ENCODE results near the gene TMEM106C.

The TMEM106C gene

DNA sequence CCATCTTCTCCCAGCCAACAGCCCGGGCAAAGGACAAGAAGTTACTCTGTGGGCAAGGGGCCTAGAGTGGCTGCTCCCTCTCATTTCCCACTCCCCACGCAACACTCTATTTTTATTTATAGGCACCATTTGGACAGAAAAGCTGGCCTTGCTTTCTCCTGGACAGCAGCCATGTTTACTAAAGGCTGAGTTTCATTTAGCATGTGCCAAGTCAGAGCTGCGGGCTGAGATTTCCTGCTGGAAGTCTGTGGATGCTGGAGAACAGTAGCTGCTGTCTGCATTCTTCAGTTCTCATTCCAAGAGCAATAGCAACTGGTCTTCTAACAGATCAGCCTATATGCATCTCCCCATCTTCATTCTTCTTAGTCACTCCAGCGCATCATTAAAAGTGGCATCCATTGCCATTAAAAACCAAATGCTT, 32.6 kb downstream of the TMEM106C start:
- no peak for DNase-seq
- no peak for ATAC-seq

DNA sequence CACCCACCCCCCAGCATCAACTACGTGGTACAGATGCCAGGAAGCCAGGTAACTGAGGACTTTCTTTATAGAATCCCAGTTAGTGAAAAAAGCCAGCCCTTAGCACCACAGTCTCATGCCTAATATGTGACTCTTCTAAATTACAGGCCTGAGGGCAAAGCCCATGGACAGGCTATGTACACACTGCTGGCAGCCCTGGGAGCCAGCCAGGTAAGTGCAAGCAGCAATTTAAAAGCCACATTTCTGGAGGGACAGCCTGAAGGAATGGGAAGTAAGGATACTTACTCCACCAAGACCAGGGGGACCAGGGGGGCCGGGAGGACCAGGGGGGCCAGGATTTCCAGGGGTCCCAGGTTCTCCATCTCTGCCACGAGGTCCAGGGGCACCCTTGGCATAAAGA, 33.9 kb downstream of the TMEM106C start:
- ATAC-seq (no peak), DNase-seq (no peak)

DNA sequence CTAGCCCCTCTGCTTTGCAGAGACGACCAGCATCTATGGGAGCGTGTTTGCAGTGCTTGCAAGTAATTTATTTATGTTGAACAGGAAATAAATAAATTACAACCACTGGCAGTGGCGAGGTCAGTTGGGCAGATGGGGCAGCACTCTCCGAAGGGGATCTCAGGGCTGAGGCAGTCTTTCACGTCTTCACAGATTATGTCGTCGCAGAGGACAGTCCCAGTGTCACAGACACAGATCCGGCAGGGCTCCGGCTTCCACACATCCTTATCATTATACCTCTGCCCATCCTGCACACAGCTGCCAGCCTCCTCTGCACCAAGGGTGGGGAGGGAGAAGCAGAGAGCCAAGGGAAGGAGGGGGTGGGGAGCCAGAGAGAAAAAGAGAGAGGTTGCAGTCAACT, 36.4 kb downstream of the TMEM106C start:
- ATAC-seq (no peak), DNase-seq (no peak)

DNA sequence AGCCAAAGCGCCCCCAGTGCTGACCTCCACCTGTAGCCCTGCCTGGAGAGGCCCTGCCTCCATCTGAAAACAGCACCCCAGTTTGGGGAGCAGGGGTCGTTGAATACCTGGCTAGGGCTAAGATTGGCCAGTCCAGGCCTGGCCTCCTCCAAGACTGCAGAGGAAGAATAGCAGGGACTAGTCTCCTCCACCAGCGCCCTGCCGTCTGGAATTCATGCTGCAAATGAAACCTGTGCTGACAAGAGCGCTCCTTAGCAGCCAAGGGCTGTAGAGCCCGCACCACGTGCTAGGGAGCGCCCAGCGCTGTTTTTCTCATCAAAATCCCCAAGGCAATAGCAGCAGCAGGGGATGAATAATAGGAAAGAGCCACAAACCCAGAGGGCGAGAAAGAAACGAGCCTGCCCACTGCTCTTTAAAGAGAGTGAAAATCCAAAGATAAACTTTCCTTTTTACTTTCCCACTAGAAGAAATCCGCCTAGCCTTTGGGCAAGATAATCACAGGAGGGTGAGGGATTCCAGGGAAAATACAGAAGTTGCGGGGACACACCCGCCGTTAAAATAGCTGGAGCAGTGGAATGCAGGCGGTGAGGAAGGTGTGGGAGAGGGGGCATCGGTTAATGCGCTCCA, 37.6 kb downstream of the TMEM106C start:
- DNase-seq (no peak), ATAC-seq (peak; percentile 26)

DNA sequence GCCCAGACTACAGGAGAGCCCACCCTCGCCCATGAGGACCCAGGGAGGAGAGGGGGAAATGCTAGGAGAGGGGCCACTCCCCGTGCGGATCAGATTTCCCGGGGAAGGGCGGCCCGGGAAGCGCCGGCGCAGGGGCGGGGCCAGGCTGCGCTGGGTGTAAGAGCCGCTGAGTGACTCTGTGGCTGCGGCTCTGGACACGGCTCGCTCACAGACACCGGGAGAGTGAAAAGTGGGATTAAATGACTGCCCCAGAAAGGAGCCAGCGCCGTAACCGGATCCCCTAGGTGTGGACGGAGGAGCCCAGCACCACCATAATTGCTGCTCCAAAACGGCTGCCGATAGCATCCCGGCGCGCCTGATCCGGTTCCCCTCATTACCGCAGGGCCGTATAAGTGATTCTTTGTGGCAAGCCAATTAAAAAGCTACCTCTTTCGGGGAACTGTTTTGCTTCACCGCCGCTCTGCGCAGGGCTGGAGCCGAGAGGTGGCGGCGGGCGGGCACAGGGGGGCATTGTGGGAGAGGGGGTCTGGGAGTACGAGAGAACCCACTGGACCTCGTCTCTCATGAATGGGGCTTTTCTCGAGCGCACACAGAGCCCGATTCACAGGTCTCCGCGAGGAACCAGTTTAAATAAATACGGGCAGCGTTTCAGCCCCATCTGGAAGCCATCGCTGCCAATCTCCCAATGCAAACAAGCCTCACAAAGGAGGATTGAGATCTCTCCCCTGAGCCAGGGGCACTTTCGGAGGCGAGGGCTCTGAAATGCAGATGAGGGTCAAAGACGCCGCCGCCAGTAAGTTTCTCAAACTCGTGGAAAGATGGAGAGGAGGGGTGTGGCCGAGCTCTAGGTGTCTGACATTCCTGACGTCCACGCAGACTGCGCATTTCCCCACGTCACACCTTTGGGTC, 38.4 kb downstream of the TMEM106C start:
- ATAC-seq, result no peak
- no peak for DNase-seq

DNA sequence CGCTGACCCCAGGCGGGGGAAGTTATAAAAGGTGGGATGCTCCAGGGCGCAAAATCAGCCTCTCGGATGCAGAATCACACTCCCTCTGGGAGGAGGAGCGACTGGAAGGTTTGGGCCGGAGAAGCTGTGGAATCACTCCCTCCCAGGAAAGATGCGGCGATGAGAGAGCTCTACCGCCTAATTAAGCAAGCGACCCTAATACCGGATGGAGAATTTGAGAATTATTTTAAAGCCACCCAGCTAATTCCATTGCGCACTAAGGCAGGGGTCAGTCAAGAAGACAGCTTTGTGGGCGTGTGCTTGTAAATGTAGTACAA, 39.0 kb downstream of the TMEM106C start:
- DNase-seq (no peak), ATAC-seq (no peak)

DNA sequence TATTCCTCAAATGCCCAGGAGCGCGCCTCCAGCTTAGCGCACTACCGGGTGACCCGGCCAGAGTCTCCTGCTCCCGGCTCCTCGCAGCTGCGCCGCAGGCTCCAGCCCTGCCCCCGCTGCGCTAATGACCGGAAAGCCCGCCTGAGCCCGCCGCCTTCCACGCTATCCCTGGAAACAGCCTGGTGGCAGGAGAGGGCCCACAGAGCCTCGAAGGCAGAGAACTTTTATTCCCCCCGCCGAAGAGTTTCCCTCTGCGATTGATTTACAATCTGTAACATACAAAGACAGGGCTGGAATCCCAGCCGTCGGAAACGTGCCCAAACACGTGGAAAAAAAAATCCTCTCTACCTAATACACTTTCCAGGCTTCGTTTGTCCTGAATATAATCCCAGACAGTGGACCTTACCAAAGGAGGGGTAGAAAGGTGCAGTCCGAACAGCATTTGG, 39.4 kb downstream of the TMEM106C start:
- no peak for DNase-seq
- no peak for ATAC-seq

DNA sequence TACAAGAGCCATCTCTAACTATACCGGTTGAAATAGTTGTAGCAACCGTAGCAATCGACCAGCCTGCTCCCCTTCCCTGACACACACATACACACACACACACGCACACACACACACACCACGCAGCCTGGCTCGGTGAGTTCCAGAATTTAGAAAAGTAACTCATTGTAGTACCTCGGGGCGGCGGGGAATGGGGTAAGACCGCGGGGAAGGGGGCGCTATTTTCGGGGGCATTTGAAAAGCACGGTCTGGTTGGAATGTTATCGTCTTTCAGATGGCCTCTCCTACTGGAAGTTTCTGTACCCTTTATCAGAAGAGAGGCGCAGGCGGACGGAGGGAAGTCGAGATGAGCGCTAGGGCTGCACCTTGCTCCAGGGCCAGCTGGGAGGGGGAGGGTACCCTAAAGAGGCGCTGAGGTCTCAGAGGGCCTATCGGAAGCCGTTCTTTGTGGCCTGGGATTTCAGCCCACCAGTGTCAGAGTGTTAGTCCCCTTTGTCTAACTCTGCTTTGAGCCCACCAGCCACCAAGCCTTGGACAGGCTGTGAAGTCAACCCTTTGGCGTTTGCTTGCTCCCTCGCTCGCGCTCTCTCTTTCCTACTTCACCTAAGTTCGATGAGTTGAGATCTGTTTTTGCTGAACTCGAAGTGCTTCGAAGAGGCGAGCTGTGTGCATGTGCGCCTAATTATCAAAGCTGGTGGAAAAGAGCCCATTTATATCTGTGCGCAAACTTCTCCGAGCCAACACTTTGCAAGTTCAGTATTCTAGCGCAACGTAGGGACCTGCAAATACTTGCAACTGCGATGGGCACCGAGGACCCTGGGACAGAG, 40.0 kb downstream of the TMEM106C start:
- DNase-seq (no peak), ATAC-seq (no peak)

DNA sequence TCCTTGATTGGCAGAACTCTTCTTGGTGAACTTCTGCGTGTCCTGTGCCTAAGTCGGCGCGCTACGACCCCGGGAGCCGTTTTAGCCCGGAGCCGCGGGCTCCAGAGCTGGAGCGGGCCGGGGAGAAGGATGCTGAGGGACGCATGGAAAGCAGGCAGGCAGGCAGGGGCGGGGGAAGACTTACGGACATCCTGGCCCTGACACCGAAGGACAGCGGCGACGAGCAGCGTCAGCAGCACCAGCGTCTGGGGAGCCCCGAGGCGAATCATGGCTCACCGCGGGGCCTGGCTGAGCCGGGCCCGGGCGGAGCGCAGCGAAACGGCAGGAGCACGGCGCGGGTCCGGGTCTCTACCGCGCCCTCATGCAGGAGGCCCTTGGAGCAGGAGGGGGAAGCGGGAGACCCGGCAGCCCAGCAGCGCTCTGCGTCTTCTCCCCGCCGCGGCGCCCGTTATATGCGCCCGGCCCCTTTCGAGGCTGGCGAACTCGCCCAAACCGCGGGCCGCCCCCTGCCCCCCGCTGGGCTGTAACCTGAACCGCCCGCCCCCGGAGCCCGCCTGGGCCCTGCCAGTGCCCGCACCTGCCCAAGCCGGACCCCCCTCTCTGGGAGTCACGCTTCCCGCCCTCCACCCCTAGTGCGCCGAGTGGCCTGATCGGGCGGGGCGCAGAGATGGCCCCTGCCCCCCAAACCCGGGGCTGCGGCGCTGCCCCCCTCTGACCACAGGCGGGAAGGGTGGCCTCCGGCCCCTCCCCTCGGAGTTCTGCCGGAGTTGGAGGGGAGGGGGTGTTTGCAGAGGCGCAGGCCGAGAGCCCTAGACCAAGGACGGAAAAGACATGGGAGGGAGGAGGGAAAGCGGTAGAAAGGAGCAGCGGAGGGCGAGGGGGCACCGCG, 40.9 kb downstream of the TMEM106C start, which contains the start of gene COL2A1:
COL2A1 (minus strand) TSS at position 424 of the 889 bp plus-strand sequence; CDS start at position 269, 155 bp downstream.
- ATAC-seq, result peak; percentile 45
- peak; percentile 39 for DNase-seq

DNA sequence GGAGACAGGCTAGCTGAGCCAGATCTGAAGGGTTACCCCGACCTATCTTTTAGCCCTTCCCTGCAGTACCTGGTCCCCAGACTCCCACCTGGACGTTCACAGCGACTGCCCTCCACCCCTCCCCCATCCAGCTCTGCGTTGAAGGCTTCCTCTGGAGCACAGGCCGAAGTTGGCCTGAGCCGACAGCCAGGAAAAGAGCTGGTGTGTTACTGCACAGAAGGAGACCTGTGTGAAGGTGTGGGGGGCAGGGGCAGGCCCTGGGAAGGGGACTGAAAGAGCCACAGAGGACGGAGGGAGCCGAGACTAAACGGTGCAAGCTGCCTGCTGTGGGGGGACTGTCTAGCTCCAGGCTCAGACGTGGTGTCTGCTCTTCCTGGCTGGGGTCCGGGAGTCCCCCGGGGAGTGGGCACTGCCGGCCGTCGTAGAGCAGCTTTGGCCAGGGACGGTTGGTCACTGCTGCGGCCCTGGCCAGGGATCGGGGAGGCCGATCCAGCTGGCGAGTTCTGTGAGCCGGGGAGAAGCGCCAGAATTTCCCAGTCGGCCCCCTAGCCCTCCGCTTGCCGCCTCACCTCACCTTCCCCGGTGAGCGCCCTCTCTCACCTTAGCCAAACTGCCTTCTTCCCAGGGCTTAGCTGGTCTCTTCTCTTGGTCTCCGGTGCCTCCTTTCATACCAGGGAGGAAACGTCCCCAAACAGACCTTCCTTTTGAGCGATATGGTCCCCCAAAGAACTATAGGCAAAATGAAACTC, 41.8 kb downstream of the TMEM106C start:
- no peak for DNase-seq
- no peak for ATAC-seq

DNA sequence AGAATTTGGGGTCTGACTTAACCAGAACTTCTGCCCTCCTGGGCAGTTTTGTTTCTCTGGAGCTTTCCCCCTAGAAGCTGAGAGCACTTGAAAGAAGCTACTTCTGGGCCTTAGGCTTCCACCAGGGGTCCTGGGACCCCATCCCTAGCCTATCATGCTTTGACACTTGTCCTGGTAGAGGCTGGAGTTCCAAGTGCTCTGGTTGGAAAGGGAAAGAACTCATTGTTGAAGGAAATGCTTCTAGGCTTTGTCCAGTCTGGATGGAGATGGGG, 42.3 kb downstream of the TMEM106C start:
- DNase-seq, result no peak
- ATAC-seq, result no peak

DNA sequence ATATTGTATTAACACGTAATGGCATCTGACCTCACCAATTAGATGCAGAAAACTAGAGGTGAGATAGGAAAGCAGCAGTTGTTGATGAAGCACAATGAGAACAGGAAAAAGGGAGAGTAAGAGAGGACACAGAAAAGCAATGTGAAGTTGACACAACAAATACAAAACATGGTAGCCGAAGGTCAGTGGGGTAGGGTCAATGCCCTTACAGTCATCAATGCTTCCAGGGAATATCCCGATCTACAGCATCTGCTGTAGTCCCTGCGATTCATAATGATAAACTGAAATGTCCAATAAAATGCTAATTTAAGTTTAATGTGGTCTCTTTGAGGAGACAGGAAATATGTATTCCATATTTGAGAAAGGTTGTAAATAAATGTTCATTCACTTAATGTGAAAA, 43.8 kb downstream of the TMEM106C start:
- ATAC-seq, result no peak
- DNase-seq, result no peak

DNA sequence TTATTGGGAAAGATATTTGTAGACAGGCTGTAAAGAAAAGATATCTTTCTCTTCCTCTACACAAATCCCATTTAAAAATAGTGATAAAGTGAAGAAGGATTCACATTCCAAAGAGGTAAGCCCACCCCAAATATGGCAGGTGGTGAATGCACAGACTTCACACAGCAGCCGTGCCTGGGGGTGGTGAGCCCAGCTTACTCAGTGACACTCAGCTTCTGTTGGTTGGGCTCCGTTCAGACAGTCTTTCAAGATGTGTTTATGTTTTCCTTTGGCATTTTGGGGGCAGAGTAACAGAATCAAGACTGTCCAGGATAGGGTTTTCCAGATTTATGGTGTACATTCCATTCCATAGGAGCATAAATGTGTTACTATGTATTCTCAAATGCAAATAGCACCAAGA, 45.0 kb downstream of the TMEM106C start:
- DNase-seq (no peak), ATAC-seq (no peak)

DNA sequence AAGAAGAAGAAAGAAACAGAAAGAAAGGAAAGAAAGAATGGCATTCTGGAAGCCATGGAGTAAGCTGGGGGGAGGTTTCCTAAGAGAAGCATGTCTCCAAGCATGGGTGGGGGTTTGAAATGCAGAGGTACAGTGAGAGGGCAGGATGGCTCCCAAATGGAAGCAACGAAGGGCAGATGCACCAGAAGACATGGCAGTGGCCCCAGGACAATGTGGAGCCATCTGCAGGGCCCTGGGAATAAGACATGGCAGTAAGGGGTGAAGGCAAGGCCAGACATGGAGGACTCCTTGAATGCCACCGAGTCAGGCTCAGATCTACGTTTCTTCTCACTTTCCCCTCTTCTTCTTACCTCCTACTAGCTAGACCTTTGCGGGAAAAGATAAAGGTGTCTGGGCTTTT, 45.6 kb downstream of the TMEM106C start:
- DNase-seq, result no peak
- no peak for ATAC-seq

DNA sequence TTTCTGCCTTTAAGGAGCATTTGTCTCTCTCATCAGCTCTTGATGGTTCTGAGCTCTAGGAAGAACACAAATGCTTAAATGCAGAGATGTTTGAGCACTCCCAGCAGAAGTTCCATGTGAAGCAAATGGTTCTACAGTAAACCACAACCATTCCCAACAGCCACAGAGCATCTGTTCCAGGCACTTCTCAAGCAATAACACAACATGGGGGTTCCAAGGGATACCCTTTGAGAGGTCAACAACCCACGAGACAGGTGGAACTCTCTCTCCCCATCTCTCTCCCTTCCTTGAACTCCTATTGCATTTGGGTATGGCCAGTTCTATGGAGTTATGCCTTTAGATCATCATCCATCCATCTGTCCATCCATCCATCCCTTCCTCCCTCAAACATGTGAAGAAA, 46.1 kb downstream of the TMEM106C start:
- ATAC-seq (no peak), DNase-seq (no peak)

DNA sequence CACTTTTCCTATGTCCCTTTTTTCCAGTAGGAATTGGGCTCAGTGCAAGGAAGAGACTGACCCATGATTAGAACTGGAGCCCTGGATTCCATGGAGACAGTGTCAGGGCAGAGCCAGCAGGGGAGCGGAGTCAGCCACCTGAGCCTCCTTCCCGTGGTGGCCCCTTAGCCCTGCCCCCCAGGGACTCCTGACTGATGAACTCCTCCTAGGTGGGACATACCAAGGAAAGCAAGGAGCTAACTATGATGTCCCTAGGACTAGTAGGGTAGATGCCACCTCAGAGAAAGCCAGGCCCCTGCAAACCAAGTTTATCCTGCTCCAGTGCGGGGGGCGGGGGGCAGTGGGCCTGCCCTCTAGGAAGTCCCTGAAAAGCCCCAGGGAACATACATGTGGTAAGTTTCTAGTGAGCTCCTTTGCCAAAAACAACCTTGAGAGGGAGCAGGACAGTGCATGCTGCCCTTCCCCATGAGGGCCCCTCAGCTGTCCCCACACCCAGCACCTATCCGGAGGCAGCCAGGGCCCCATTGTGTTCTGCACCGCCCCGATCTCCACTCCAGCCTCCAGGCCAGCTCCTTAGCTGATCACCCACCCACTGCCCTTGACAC, 47.1 kb downstream of the TMEM106C start:
- DNase-seq (no peak), ATAC-seq (no peak)

DNA sequence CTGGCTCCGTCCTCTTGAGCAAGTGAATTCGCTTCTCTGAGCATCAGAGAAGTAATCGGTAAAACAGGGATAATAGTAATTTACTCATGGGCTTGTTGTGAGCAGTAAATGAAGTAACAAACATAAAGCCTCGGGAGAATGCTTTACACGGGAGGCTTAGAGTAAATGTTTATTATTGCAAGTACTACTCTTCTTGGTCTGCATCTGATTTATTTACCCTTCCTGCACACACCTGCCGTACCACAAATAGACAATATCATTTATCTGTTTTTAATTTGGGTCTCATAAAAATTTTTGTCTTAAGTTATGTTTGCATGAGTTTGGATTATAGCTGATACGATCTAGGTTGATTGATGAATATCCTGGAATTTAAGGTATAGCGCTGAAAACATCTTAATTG, 48.7 kb downstream of the TMEM106C start:
- ATAC-seq, result no peak
- no peak for DNase-seq

DNA sequence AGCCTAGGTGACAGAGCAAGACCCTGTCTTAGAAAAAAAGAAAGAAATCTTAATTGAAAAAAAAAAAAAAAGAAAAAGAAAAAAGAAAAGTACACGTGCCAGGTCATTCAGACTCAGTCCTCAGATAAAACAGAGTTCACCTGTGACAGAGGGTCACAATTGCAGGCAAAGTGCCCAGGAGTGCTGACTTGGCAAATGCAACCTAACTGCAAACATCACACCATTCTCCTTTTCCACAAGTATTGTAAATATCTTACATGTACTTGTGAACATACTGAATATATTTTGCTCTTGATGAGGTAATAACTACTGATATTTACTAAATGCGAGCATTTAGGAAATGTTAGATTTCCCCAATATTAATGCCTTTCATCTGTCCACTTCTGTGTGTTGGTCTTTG, 49.9 kb downstream of the TMEM106C start:
- no peak for DNase-seq
- ATAC-seq, result no peak

DNA sequence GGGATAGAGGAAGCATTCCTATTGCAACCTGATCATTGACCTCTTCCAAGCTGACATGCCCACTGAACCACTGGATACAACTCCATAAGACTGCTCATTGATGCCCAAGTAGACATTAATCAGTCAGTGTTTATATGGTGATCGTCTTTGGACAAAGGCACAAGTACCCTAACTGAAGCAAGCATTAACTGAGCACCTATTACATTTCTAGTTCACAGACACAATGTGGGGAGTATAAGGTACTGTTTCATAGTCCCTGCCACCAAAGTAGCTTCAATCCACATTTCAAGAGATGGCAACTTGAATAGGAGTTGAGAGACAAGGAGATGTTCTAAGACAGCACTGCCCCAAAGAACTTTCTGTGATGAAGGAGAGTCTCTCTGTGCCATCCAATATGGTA, 51.7 kb downstream of the TMEM106C start:
- DNase-seq (no peak), ATAC-seq (no peak)

DNA sequence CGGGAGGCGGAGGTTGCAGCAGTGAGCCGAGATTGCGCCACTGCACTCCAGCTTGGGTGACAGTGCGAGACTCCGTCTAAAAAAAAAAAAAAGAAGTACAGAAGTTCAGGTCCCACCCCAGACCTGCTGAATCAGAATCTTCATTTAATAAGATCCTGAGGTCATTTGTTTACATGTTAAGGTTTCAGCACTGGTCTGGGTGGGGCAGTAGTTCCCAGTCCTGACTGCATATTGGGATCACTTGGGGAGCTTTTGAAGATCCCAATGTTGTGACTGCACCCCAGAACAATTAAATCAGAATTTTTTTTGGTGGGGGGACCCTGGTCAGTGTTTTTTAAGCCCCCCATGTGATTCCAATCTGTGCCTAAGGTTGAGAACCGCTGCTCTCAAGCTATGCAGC, 52.6 kb downstream of the TMEM106C start:
- ATAC-seq, result no peak
- DNase-seq, result no peak

Data from stimulated activated naive CD8-positive, alpha-beta T cell treated with anti-CD3 and anti-CD28 coated beads, Interleukin-15, Interleukin-2, amounts not matched to agents 100 U/mL and 50 U/mL, for 24 hours (primary cell).